GM19372 (cell line): ENCODE data around the gene ACOT7.
"Not testable (repeated sequence)": the region's sequence is repeated elsewhere in the genome, so short reads cannot be mapped to it uniquely, and the experiment has no call there.

Experiments used
- ATAC-seq: cut with Tn5 transposase; IDR thresholded peaks from one replicate; pipeline ENCODE4 v1.9.1; 2021; ENCODE audit warnings: mild to moderate bottlenecking, low read depth, moderate library complexity; ENCODE audit not compliant: unreplicated experiment

Gene ACOT7

GRCh38 chr1:6241887-6242740, 151.5 kb downstream of the ACOT7 start:
- no peak for ATAC-seq

GRCh38 chr1:6241107-6241886, 152.3 kb downstream of the ACOT7 start:
- ATAC-seq = no peak

- no peak for ATAC-seq
Observed at GRCh38 chr1:6239950-6240768, 153.4 kb downstream of the ACOT7 start.

- no peak for ATAC-seq
Observed at GRCh38 chr1:6239213-6239752, 154.3 kb downstream of the ACOT7 start.

- no peak for ATAC-seq
Observed at GRCh38 chr1:6237093-6237492, 156.5 kb downstream of the ACOT7 start.

- no peak for ATAC-seq
Observed at GRCh38 chr1:6235296-6235677, 158.3 kb downstream of the ACOT7 start.

GRCh38 chr1:6234502-6235295, 158.9 kb downstream of the ACOT7 start:
- no peak for ATAC-seq

- ATAC-seq = no peak
Observed at GRCh38 chr1:6233376-6233775, 160.2 kb downstream of the ACOT7 start.

- ATAC-seq = no peak
Observed at GRCh38 chr1:6225651-6226050, 167.9 kb downstream of the ACOT7 start.

GRCh38 chr1:6224718-6225117, 168.8 kb downstream of the ACOT7 start:
- ATAC-seq = no peak

GRCh38 chr1:6223617-6224016, 169.9 kb downstream of the ACOT7 start:
- no peak for ATAC-seq

GRCh38 chr1:6222636-6223035, 170.9 kb downstream of the ACOT7 start:
- no peak for ATAC-seq

GRCh38 chr1:6221210-6221784, 172.3 kb downstream of the ACOT7 start:
- no peak for ATAC-seq

GRCh38 chr1:6220236-6220635, 173.3 kb downstream of the ACOT7 start:
- ATAC-seq = no peak

GRCh38 chr1:6219641-6220040, 173.9 kb downstream of the ACOT7 start:
- ATAC-seq = not testable (repeated sequence)

GRCh38 chr1:6218375-6219164, 175.0 kb downstream of the ACOT7 start:
- ATAC-seq = no peak
